Measurements from ENCODE around the gene FAM199X.

- TF ChIP-seq, protein P1, sequence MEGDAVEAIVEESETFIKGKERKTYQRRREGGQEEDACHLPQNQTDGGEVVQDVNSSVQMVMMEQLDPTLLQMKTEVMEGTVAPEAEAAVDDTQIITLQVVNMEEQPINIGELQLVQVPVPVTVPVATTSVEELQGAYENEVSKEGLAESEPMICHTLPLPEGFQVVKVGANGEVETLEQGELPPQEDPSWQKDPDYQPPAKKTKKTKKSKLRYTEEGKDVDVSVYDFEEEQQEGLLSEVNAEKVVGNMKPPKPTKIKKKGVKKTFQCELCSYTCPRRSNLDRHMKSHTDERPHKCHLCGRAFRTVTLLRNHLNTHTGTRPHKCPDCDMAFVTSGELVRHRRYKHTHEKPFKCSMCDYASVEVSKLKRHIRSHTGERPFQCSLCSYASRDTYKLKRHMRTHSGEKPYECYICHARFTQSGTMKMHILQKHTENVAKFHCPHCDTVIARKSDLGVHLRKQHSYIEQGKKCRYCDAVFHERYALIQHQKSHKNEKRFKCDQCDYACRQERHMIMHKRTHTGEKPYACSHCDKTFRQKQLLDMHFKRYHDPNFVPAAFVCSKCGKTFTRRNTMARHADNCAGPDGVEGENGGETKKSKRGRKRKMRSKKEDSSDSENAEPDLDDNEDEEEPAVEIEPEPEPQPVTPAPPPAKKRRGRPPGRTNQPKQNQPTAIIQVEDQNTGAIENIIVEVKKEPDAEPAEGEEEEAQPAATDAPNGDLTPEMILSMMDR (IDR thresholded peaks at IDR 0.05), result peak in 4 of 7 experiments; percentile 52 to 76 (median 66)
- TF ChIP-seq POLR2A (IDR thresholded peaks at IDR 0.05), result no peak
These were observed 29.8 kb upstream of the FAM199X start for GRCh38 chrX:104136241-104137019.

All from stomach (tissue), 4 donors.